NK-92 (cell line): ENCODE results near the gene SLC2A4RG.
"Not testable (repeated sequence)": the region's sequence is repeated elsewhere in the genome, so short reads cannot be mapped to it uniquely, and the experiment has no call there.

Experiments
- DNase-seq: peaks from one replicate; lab custom pipeline; 2025; ENCODE audit not compliant: unreplicated experiment; lab: John Stamatoyannopoulos, UW

The SLC2A4RG gene

DNA sequence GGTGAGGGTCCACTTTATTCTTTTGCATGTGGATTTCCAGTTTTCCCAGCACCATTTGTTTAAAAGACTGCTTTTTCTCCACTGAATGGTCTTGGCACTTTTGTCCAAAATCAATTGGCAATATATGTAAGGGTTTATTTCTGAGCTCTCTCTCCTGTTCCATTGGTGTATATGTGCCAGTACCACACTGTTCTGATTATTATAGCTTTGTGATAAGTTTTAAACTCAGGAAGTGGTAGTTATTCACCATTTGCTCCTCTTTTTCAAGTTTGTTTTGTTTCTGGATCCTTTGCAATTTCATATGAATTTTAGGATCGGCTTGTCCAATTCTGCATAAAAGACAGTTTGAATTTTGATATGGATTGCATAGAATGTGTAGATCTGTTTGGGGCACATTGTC lies 27.4 kb upstream of the SLC2A4RG start:
- DNase-seq = no peak

DNA sequence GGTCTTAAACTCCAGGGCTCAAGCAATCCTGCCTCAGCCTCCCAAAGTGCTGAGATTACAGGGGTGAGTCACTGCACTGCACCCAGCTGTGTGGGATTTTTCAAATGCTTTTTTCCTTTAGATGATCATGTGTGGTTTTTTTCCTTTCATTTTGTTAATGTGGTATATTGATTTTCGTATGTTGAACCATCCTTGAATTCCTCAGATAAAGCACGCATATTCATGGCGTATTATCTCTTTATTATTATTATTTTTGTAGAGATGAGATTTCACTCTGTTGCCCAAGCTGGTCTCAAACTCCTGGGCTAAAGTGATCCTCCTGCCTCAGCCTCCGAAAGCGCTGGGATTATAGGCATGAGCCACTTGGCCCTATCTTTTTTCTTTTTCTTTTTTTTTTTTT lies 24.7 kb upstream of the SLC2A4RG start:
- no peak for DNase-seq

DNA sequence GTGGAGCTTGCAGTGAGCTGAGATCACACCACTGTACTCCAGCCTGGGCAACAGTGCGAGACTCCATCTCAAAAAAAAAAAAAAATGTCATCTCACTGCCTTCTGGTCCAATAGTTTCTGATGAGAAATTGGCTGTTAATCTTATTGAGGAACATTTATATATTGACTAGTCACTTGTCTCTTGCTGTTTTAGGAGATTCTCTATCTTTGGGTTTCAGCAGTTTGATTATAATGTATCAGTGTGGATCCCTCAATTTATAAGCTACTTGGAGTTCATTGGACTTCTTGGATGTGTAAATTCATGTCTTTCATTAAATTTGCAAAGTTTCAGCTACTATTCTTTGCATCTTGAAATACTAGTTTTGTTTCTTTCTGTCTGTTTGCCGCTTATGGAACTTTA lies 20.6 kb upstream of the SLC2A4RG start:
- no peak for DNase-seq

DNA sequence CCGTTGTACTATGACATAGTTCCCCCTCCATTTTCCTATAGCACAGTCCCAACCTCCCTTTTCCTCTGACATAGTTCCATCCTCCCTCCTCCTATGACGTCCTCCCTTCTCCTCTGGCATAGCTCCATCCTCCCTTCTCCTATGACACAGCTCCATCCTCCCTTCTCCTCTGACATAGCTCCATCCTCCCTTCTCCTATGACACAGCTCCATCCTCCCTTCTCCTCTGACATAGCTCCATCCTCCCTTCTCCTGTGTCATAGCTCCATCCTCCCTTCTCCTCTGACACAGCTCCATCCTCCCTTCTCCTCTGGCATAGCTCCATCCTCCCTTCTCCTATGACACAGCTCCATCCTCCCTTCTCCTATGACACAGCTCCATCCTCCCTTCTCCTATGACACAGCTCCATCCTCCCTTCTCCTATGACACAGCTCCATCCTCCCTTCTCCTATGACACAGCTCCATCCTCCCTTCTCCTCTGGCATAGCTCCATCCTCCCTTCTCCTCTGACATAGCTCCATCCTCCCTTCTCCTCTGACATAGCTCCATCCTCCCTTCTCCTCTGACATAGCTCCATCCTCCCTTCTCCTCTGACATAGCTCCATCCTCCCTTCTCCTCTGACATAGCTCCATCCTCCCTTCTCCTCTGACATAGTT lies 16.5 kb upstream of the SLC2A4RG start:
- not testable (repeated sequence) for DNase-seq

- not testable (repeated sequence) for DNase-seq
Measured at GRCh38 chr20:63730189-63730733, 9.3 kb upstream of the SLC2A4RG start.

- DNase-seq = no peak
Measured at GRCh38 chr20:63731410-63731809, 8.2 kb upstream of the SLC2A4RG start.

GRCh38 chr20:63732118-63733095 lies 7.2 kb upstream of the SLC2A4RG start:
- DNase-seq = no peak

DNA sequence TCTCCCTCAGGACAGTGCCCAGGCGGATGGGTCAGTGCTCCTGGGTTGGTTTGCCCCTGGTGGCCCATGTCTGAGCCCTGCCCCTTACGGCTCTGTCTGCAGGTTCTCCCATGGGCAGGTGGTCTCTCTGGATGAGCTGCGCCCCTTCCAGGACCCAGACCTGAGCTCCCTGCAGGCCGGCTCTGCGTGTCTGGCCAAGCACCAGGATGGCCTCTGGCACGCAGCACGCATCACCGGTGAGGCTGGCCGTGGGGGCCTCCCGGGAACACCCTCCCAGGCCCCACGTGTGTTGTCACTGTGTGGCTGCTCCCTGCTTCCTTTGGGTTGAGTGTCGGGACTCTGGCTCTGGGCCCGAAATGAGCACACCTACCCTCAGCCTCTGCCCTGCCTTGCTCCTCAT lies 6.5 kb upstream of the SLC2A4RG start:
- no peak for DNase-seq

- no peak for DNase-seq
Measured at GRCh38 chr20:63733579-63734081, 5.9 kb upstream of the SLC2A4RG start.

GRCh38 chr20:63734111-63734945 lies 5.2 kb upstream of the SLC2A4RG start:
- no peak for DNase-seq

- no peak for DNase-seq
Measured at GRCh38 chr20:63734946-63735858, 4.4 kb upstream of the SLC2A4RG start.

GRCh38 chr20:63735859-63736718 lies 3.5 kb upstream of the SLC2A4RG start, which contains the start of gene LIME1:
TSS of gene LIME1 (plus strand) at chr20:63736664. CDS start at chr20:63737550, 886 bp downstream.
- no peak for DNase-seq

GRCh38 chr20:63736893-63737694 lies 2.5 kb upstream of the SLC2A4RG start:
- DNase-seq = no peak

DNA sequence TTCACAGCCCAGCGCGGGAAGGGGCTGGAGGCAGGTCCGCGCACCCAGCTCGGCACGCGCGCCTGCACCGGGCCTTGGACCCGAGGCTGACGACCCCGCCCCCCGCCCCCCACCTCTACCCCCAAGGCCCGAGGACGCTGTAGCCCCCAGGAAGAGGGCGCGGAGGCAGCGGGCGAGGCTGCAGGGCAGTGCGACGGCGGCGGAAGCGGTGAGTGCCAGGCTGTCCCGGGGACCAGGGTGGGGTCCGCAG lies 2.0 kb upstream of the SLC2A4RG start:
- DNase-seq = no peak

DNA sequence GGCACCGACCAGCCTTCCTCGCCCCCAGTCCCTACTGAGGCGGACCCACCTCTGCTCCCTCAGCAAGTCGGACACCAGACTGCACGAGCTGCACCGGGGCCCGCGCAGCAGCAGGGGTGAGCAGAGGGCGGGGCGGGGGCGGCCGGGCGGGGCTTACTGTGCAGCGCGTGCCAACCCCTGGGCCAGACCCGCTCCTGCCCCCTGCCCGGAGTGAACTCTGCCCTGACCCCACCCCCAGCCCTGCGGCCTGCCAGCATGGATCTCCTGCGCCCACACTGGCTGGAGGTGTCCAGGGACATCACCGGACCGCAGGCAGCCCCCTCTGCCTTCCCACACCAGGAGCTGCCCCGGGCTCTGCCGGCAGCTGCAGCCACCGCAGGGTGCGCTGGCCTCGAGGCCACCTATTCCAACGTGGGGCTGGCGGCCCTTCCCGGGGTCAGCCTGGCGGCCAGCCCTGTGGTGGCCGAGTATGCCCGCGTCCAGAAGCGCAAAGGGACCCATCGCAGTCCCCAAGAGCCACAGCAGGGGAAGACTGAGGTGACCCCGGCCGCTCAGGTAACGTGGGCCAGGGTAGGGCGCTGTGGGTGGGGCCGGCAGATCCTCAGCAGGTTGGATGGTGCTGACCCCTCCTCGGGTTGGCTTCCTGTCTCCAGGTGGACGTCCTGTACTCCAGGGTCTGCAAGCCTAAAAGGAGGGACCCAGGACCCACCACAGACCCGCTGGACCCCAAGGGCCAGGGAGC lies 1.5 kb upstream of the SLC2A4RG start:
- no peak for DNase-seq

DNA sequence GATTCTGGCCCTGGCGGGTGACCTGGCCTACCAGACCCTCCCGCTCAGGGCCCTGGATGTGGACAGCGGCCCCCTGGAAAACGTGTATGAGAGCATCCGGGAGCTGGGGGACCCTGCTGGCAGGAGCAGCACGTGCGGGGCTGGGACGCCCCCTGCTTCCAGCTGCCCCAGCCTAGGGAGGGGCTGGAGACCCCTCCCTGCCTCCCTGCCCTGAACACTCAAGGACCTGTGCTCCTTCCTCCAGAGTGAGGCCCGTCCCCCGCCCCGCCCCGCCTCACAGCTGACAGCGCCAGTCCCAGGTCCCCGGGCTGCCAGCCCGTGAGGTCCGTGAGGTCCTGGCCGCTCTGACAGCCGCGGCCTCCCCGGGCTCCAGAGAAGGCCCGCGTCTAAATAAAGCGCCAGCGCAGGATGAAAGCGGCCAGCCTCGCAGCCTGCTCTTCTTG lies 868 bp upstream of the SLC2A4RG start:
- DNase-seq = no peak

DNA sequence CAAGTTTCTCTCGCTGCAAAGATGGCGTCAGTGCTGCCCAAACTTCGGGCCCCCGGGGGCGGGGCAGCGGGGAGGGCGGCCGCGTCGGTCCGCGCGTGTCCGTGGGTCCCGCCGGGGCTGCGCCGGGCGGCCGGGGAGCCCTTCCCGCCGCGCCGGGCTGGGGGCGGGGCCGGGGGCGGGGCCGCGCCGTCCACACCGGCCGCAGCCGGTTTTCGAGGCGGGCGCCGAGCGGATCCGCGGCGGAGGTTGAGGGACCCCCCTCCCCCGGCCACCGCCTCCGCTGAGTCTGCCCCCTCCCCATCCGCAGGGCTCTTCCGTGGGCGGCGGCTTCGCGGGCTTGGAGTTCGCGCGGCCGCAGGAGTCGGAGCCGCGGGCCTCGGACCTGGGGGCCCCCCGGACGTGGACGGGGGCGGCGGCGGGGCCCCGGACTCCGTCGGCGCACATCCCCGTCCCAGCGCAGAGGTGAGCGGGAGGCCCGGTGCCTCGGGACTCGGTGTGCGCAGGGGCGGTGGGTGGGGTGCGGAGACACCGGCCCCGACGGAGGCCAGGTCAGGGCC lies 572 bp downstream of the SLC2A4RG start:
- no peak for DNase-seq
